Hepatocyte (in vitro differentiated cells): ENCODE data around the gene DHRS9. TPM values are rescaled to one million over a fixed set of nuclear protein-coding genes. Genes with fewer than 3 reads are reported as not detected.

ENCODE experiments used
- DNase-seq: peaks from one replicate; pipeline ENCODE4 v3.0.0-alpha.2; 2016; ENCODE audit warnings: low spot score
- H2AFZ ChIP-seq: fragments of 200-600 bp; sonication (generic); 2 replicates; pipeline ENCODE4 v1.6.0; 2016; ENCODE audit warnings: antibody characterized with exemption, mild to moderate bottlenecking
- H3K27ac ChIP-seq: fragments of 200-600 bp; sonication (generic); 2 replicates; pipeline ENCODE4 v1.5.1; 2016; ENCODE audit warnings: mild to moderate bottlenecking
- H3K27me3 ChIP-seq: fragments of 200-600 bp; sonication (generic); 2 replicates; pipeline ENCODE4 v1.6.1; 2016
- H3K36me3 ChIP-seq: fragments of 200-600 bp; sonication (generic); replicated peaks from 2 replicates; pipeline ENCODE4 v1.5.1; 2016; ENCODE audit warnings: low read depth; ENCODE audit not compliant: insufficient read depth
- H3K4me1 ChIP-seq: fragments of 200-600 bp; sonication (generic); 2 replicates; pipeline ENCODE4 v1.5.1; 2016; ENCODE audit warnings: mild to moderate bottlenecking, moderate library complexity; ENCODE audit not compliant: insufficient read depth
- H3K4me2 ChIP-seq: fragments of 200-600 bp; sonication (generic); 2 replicates; pipeline ENCODE4 v1.6.0; 2016
- H3K4me3 ChIP-seq: fragments of 200-600 bp; sonication (generic); 2 replicates; pipeline ENCODE4 v1.5.1; 2016; ENCODE audit warnings: mild to moderate bottlenecking
- H3K79me2 ChIP-seq: fragments of 200-600 bp; sonication (generic); 2 replicates; pipeline ENCODE4 v1.6.0; 2017; ENCODE audit warnings: mild to moderate bottlenecking
- H3K9me2 ChIP-seq: fragments of 200-600 bp; sonication (generic); replicated peaks from 2 replicates; pipeline ENCODE4 v1.6.0; 2017; ENCODE audit warnings: mild to moderate bottlenecking; ENCODE audit not compliant: insufficient read depth
- H3K9me3 ChIP-seq: fragments of 200-600 bp; sonication (generic); 2 replicates; pipeline ENCODE4 v1.5.1; 2016; ENCODE audit warnings: low read depth, mild to moderate bottlenecking
- H4K20me1 ChIP-seq: fragments of 200-600 bp; sonication (generic); 2 replicates; pipeline ENCODE4 v1.6.0; 2016; ENCODE audit warnings: mild to moderate bottlenecking; ENCODE audit not compliant: insufficient read depth, poor library complexity, severe bottlenecking
- EZH2 ChIP-seq: fragments of 200-600 bp; sonication (generic); IDR thresholded peaks from 2 replicates; pipeline ENCODE4 v1.6.1; 2016; ENCODE audit warnings: antibody characterized with exemption, mild to moderate bottlenecking, borderline replicate concordance
- EZH2phosphoT487 ChIP-seq: fragments of 200-600 bp; sonication (generic); IDR thresholded peaks from one replicate; pipeline ENCODE4 v1.6.1; 2018; ENCODE audit warnings: antibody characterized with exemption, mild to moderate bottlenecking, low read depth, moderate library complexity; ENCODE audit not compliant: unreplicated experiment, severe bottlenecking
- WGBS: methylation state at CpG from one replicate; pipeline ENCODE4 v1.1.6; 2016; ENCODE audit warnings: low lambda C conversion rate; ENCODE audit errors: missing lambda C conversion rate; 5-methylcytosine and 5-hydroxymethylcytosine counted together
- polyA plus RNA-seq: library from polyadenylated mRNA; unstranded; fragments of >200 nt; fragmentation: Nextera tagmentation; extraction: Ambion mirVana; gene quantifications from 2 replicates; pipeline ENCODE4 v1.2.1, GENCODE V29; 2016
- total RNA-seq: library from RNA; depleted of rRNA; stranded (reverse); fragments of >200 nt; gene quantifications from 2 replicates; pipeline ENCODE4 v1.2.3, GENCODE V29; 2014
- TF ChIP-seq, protein P1 (sequence below): fragments of 200-600 bp; sonication (generic); IDR thresholded peaks from 2 replicates; pipeline ENCODE4 v1.5.1; 2016; ENCODE audit warnings: antibody characterized with exemption, mild to moderate bottlenecking; ENCODE audit not compliant: poor library complexity

The DHRS9 gene
- total and polyA plus RNA-seq, 2 experiments from 2014 or later = 1.1 to 2.2 TPM

DNA sequence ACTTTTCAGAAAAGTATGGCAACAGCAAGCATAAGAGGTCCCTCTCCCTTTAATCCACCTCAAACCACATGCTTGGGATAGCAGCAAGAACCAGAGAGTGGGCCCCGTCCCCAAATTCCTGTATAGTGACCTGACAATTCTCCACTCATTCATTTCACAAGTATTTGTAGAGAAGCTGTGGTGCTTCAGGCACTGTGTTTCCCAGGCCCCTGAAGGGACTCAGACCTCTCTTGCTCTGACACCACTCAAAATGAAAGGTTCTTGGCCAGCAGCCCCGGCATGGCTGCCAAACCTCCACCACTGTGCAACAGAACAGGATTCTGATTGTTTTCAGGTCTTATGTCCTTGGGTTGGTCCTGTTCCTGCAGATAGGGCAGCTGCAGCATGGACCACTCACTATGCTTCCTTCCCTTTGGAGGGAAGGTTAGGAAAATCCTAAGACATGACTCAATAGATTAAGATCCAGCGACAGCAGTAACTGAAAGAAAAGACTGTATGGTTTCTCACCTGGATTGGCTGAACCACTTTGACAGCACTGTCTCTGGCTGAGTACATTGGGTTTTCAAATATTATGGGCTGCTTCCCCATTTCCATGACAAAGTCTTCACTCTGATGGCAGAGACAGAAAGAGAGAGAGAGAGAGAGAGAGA is 67.6 kb downstream of the DHRS9 start:
- TF ChIP-seq, protein P1, sequence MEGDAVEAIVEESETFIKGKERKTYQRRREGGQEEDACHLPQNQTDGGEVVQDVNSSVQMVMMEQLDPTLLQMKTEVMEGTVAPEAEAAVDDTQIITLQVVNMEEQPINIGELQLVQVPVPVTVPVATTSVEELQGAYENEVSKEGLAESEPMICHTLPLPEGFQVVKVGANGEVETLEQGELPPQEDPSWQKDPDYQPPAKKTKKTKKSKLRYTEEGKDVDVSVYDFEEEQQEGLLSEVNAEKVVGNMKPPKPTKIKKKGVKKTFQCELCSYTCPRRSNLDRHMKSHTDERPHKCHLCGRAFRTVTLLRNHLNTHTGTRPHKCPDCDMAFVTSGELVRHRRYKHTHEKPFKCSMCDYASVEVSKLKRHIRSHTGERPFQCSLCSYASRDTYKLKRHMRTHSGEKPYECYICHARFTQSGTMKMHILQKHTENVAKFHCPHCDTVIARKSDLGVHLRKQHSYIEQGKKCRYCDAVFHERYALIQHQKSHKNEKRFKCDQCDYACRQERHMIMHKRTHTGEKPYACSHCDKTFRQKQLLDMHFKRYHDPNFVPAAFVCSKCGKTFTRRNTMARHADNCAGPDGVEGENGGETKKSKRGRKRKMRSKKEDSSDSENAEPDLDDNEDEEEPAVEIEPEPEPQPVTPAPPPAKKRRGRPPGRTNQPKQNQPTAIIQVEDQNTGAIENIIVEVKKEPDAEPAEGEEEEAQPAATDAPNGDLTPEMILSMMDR = no peak
- TF ChIP-seq EZH2phosphoT487 (no peak), EZH2 (no peak)
- H3K36me3 ChIP-seq = no peaks in the 10 kb centered on the region
- no peak overlapping the region for H3K4me2 ChIP-seq
- WGBS = 85% methylated on average over 3 of the region's 3 CpGs
- no peak overlapping the region for H2AFZ ChIP-seq
- no peaks in the 10 kb centered on the region for H3K27me3 ChIP-seq
- no peaks in the 10 kb centered on the region for H4K20me1 ChIP-seq
- H3K4me3 ChIP-seq = no peak overlapping the region
- no peaks in the 10 kb centered on the region for H3K9me3 ChIP-seq
- H3K27ac ChIP-seq = no peak overlapping the region
- no peaks in the 10 kb centered on the region for H3K9me2 ChIP-seq
- no peaks in the 10 kb centered on the region for H3K79me2 ChIP-seq
- no peaks in the 10 kb centered on the region for H3K4me1 ChIP-seq
- DNase-seq = no peak

DNA sequence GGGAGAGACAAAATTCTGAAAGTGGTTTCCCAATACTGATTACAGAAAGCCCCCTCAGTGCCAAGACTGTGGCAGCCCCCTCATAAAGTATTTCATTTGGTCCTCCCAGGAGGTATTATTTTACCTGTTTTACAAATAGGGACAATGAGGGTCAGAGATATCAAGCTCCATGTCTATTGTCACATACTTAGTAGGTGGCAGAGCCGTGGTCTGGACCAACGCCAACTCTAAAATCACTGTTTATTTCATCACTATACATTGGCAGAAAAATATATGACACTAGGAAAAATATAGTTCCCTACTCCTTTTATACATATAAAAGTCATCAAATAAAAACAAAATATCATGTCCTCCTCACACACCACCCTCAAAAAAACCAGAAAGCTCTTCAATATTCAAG is 68.6 kb downstream of the DHRS9 start:
- H3K9me3 ChIP-seq = no peaks in the 10 kb centered on the region
- no peaks in the 10 kb centered on the region for H4K20me1 ChIP-seq
- H3K36me3 ChIP-seq = no peaks in the 10 kb centered on the region
- H3K27ac ChIP-seq = no peak overlapping the region
- no peaks in the 10 kb centered on the region for H3K27me3 ChIP-seq
- TF ChIP-seq, protein P1 = no peak
- TF ChIP-seq EZH2phosphoT487 = no peak
- 84% methylated on average over 2 of the region's 2 CpGs for WGBS
- no peak overlapping the region for H2AFZ ChIP-seq
- no peaks in the 10 kb centered on the region for H3K4me1 ChIP-seq
- H3K4me2 ChIP-seq = no peak overlapping the region
- no peak overlapping the region for H3K4me3 ChIP-seq
- H3K79me2 ChIP-seq = no peaks in the 10 kb centered on the region
- no peaks in the 10 kb centered on the region for H3K9me2 ChIP-seq
- no peak for DNase-seq

DNA sequence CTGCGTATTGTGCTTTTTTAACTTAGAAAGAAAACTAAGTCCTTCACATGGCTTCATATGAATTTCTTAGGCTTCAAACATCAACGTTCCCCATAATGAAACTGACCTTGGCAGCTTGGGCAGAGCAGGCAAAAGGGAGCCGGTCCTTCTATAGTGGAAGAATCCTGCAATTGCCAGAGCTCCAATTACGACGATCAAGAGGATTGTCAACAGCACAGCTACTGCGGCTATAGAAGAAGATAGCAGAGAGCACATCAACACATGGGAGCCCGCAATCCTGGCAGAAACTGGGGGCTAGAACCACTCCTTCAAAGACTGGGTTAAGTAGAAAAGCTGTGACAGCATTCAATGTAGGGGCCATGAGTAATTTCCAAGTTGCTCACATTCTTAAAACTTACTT is 69.8 kb downstream of the DHRS9 start:
- WGBS = 78% methylated on average over 7 of the region's 7 CpGs
- Histone ChIP-seq H3K4me1 (no peaks in the 10 kb centered on the region), H3K27me3 (no peaks in the 10 kb centered on the region), H3K79me2 (no peaks in the 10 kb centered on the region), H3K36me3 (no peaks in the 10 kb centered on the region), H3K9me3 (no peaks in the 10 kb centered on the region), H3K27ac (no peak overlapping the region), H3K4me2 (no peak overlapping the region), H3K9me2 (no peaks in the 10 kb centered on the region), H3K4me3 (no peak overlapping the region), H4K20me1 (no peaks in the 10 kb centered on the region), H2AFZ (no peak overlapping the region)
- TF ChIP-seq, protein P1 = no peak
- TF ChIP-seq EZH2 (no peak), EZH2phosphoT487 (no peak)
- no peak for DNase-seq
